ENCODE data around the gene FAM184B. TPM values are rescaled to one million over a fixed set of nuclear protein-coding genes. Genes with fewer than 3 reads are reported as not detected.

FAM184B gene
- total RNA-seq, 2 donors from 2014 or later = 0.07 TPM; not detected in 1

GRCh38 chr4:17623451-17624001 lies 157.9 kb downstream of the FAM184B start:
- Mint-ChIP-seq H3K9me3 (no peaks in the 10 kb centered on the region), H3K4me3 (no peak overlapping the region), H3K36me3 (ENCODE audit: low read depth) (peaks cover 87% of the 10 kb centered on the region), H3K27me3 (ENCODE audit: insufficient read depth) (no peaks in the 10 kb centered on the region), H3K27ac (no peak overlapping the region), H3K4me1 (peaks cover 2% of the 10 kb centered on the region)
- no peaks in the 10 kb centered on the region for H3K4me1 ChIP-seq (ENCODE audit: control insufficient read depth, insufficient read depth, low read length)
- no peak overlapping the region for H3K27ac ChIP-seq (ENCODE audit: low read depth, low read length)
- peaks cover 88% of the 10 kb centered on the region for H3K36me3 ChIP-seq (ENCODE audit: control insufficient read depth, insufficient read depth, low read length)
- TF ChIP-seq CTCF (conservative IDR thresholded peaks at IDR 0.05) = no peak
- WGBS, 2 experiments (ENCODE audit: insufficient coverage in 1 of 2, insufficient read length in 1 of 2) = 92 to 93% methylated on average over 7 of the region's 7 CpGs
- DNase-seq = no peak
- no peak overlapping the region for H3K9ac ChIP-seq (ENCODE audit: extremely low read depth, low read length, poor library complexity, severe bottlenecking)
- H3K9me3 ChIP-seq (ENCODE audit: control insufficient read depth, low read length) = no peaks in the 10 kb centered on the region
- no peak overlapping the region for H3K4me3 ChIP-seq (ENCODE audit: low read length)
- H3K27me3 ChIP-seq (ENCODE audit: control insufficient read depth, insufficient read depth, low read length, poor library complexity, severe bottlenecking) = no peaks in the 10 kb centered on the region

- 90 to 97% methylated on average over 4 to 7 of the region's 7 CpGs for WGBS, 2 experiments (ENCODE audit: insufficient coverage in 1 of 2, insufficient read length in 1 of 2)
- Mint-ChIP-seq H3K27me3 (ENCODE audit: insufficient read depth) (no peaks in the 10 kb centered on the region), H3K4me1 (peaks cover 12% of the 10 kb centered on the region), H3K9me3 (no peaks in the 10 kb centered on the region), H3K27ac (no peak overlapping the region), H3K4me3 (no peak overlapping the region), H3K36me3 (ENCODE audit: low read depth) (peaks cover 67% of the 10 kb centered on the region)
- H3K36me3 ChIP-seq (ENCODE audit: control insufficient read depth, insufficient read depth, low read length) = peaks cover 64% of the 10 kb centered on the region
- no peaks in the 10 kb centered on the region for H3K4me1 ChIP-seq (ENCODE audit: control insufficient read depth, insufficient read depth, low read length)
- TF ChIP-seq CTCF (conservative IDR thresholded peaks at IDR 0.05) = no peak
- no peaks in the 10 kb centered on the region for H3K27me3 ChIP-seq (ENCODE audit: control insufficient read depth, insufficient read depth, low read length, poor library complexity, severe bottlenecking)
- no peak for DNase-seq
- H3K27ac ChIP-seq (ENCODE audit: low read depth, low read length) = no peak overlapping the region
- no peak overlapping the region for H3K9ac ChIP-seq (ENCODE audit: extremely low read depth, low read length, poor library complexity, severe bottlenecking)
- no peak overlapping the region for H3K4me3 ChIP-seq (ENCODE audit: low read length)
- H3K9me3 ChIP-seq (ENCODE audit: control insufficient read depth, low read length) = no peaks in the 10 kb centered on the region
Observed at GRCh38 chr4:17619416-17620105, 161.9 kb downstream of the FAM184B start.

- H3K27ac ChIP-seq (ENCODE audit: low read depth, low read length) = no peak overlapping the region
- H3K9me3 Mint-ChIP-seq = no peaks in the 10 kb centered on the region
Observed at GRCh38 chr4:17618926-17619325, 162.5 kb downstream of the FAM184B start.

More at GRCh38 chr4:17618926-17619325, 162.5 kb downstream of the FAM184B start:
- no peak for TF ChIP-seq CTCF (conservative IDR thresholded peaks at IDR 0.05)
- no peaks in the 10 kb centered on the region for H3K27me3 Mint-ChIP-seq (ENCODE audit: insufficient read depth)
- no peaks in the 10 kb centered on the region for H3K4me1 ChIP-seq (ENCODE audit: control insufficient read depth, insufficient read depth, low read length)
- H3K27ac Mint-ChIP-seq = no peak overlapping the region
- 47 to 67% methylated on average over 1 of the region's 1 CpG for WGBS, 2 experiments (ENCODE audit: insufficient coverage in 1 of 2, insufficient read length in 1 of 2)
- no peaks in the 10 kb centered on the region for H3K27me3 ChIP-seq (ENCODE audit: control insufficient read depth, insufficient read depth, low read length, poor library complexity, severe bottlenecking)
- peaks cover 12% of the 10 kb centered on the region for H3K4me1 Mint-ChIP-seq
- no peak overlapping the region for H3K4me3 Mint-ChIP-seq
- H3K9me3 ChIP-seq (ENCODE audit: control insufficient read depth, low read length) = no peaks in the 10 kb centered on the region
- H3K36me3 ChIP-seq (ENCODE audit: control insufficient read depth, insufficient read depth, low read length) = peaks cover 58% of the 10 kb centered on the region
- H3K36me3 Mint-ChIP-seq (ENCODE audit: low read depth) = peaks cover 61% of the 10 kb centered on the region
- H3K9ac ChIP-seq (ENCODE audit: extremely low read depth, low read length, poor library complexity, severe bottlenecking) = no peak overlapping the region
- no peak overlapping the region for H3K4me3 ChIP-seq (ENCODE audit: low read length)
- no peak for DNase-seq
